ENCODE measurements around the gene RLN3. TPM values are rescaled to one million over a fixed set of nuclear protein-coding genes. Genes with fewer than 3 reads are reported as not detected.

RLN3 gene
- total and polyA plus RNA-seq, 9 of the 15 experiments (the other 6 are each of a cell fraction or from before 2014, with no cell fraction given) = 0.31 to 1.2 (median 0.71) TPM; not detected in 6

GRCh38 chr19:14033946-14034345 is 6.0 kb downstream of the RLN3 start (continued):
- no peak for TF ChIP-seq ZNF318 (IDR thresholded peaks at IDR 0.05; ENCODE audit: borderline replicate concordance in 1 of 2, low read depth in 1 of 2)
- no peak for TF ChIP-seq POLR2A (conservative IDR thresholded peaks at IDR 0.05)
- 0 out of 4 replicates have a peak, but pooled peaks of 1 of the 2 experiments have one; percentile 60 for TF ChIP-seq HDAC1 (IDR thresholded peaks at IDR 0.05)
- no peak for TF ChIP-seq ZNF444 (CRISPR knock-in tag; IDR thresholded peaks at IDR 0.05)
- no peak for TF ChIP-seq MBD1 (CRISPR knock-in tag; IDR thresholded peaks at IDR 0.05)
- TF ChIP-seq ADNP (tag; IDR thresholded peaks at IDR 0.05) = peak; percentile 68; the same call in 1 of the 2 replicates
- TF ChIP-seq CEBPG (CRISPR knock-in tag; IDR thresholded peaks at IDR 0.05) = no peak
- no peak for TF ChIP-seq CEBPG (tag; conservative IDR thresholded peaks at IDR 0.05 in 1 of 2, IDR thresholded peaks at IDR 0.05 in 1 of 2)
- no peak for TF ChIP-seq DEAF1 (CRISPR knock-in tag; IDR thresholded peaks at IDR 0.05)
- peak; percentile 65 for TF ChIP-seq BRD9 (IDR thresholded peaks at IDR 0.05; ENCODE audit: low read depth, partially characterized antibody)
- TF ChIP-seq MTA3 (IDR thresholded peaks at IDR 0.05; ENCODE audit: borderline replicate concordance) = no peak
- TF ChIP-seq ARID3B (CRISPR knock-in tag; IDR thresholded peaks at IDR 0.05; ENCODE audit: borderline replicate concordance) = no peak
- peak; percentile 99 for TF ChIP-seq BCOR (IDR thresholded peaks at IDR 0.05)
- no peak for TF ChIP-seq EZH2 (IDR thresholded peaks at IDR 0.05; ENCODE audit: borderline replicate concordance, low read depth, low read length)
- peak; percentile 90 for TF ChIP-seq HDAC2 (IDR thresholded peaks at IDR 0.05)
- no peak; the same call in 1 of the 2 replicates for TF ChIP-seq ZNF121 (CRISPR knock-in tag; conservative IDR thresholded peaks at IDR 0.05)

All from K562 (cell line).